ENCODE measurements around the gene IL27RA.

Gene IL27RA

DNA sequence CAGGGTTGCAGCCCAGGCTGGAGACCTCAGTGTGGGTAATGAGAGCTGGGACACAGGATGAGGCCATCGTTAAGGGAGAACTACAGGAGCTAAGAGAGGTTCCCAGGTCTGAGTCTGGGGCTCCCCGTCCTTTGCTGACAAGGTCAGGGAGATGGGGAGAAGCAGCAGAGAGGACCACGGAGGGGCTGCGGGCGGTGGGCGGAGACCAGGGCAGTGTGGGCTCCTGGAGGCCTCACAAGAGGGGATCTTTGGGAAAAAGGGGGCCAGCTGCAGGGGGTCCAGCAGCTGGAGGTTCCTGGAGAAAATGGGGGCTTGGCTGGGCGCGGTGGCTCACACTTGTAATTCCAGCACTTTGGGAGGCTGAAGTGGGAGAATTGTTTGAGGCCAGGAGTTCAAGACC is 41.5 kb upstream of the IL27RA start:
- TF ChIP-seq, protein P1, sequence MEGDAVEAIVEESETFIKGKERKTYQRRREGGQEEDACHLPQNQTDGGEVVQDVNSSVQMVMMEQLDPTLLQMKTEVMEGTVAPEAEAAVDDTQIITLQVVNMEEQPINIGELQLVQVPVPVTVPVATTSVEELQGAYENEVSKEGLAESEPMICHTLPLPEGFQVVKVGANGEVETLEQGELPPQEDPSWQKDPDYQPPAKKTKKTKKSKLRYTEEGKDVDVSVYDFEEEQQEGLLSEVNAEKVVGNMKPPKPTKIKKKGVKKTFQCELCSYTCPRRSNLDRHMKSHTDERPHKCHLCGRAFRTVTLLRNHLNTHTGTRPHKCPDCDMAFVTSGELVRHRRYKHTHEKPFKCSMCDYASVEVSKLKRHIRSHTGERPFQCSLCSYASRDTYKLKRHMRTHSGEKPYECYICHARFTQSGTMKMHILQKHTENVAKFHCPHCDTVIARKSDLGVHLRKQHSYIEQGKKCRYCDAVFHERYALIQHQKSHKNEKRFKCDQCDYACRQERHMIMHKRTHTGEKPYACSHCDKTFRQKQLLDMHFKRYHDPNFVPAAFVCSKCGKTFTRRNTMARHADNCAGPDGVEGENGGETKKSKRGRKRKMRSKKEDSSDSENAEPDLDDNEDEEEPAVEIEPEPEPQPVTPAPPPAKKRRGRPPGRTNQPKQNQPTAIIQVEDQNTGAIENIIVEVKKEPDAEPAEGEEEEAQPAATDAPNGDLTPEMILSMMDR (conservative IDR thresholded peaks at IDR 0.05; ENCODE audit: low read depth): no peak
- ChIA-PET POLR2A (ENCODE audit: low non-redundant PET) (interaction anchor here (0.6 kb wide), 1 partner anchor 131 kb away, joined by 3 read pairs; no protein-coding TSS in a partner anchor), CTCF (interaction anchor here (0.6 kb wide), 1 partner anchor 46 kb away, joined by 4 read pairs; no protein-coding TSS in a partner anchor)
- DNase-seq (ENCODE audit: low spot score): no peak
- peak overlapping the region; percentile 14; the same call in 1 of the 2 replicates for H3K27ac ChIP-seq

DNA sequence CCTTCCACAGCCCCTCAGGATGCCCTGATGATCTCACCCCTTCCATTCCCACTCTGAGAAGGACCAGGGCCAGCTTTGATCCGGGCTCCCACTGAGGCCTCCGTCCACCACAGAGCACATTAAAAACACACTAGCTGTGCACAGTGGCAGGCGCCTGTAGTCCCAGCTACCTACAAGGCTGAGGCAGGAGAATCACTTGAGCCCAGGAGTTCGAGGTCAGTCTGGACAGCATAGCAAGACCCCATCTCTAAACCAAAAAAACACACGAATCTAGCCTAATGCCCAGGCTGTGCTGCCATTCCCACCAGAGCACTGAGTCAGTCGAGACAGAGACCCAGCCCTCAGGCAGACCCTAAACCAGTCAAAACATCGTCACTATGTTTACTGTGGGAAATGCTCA is 39.5 kb upstream of the IL27RA start:
- DNase-seq (ENCODE audit: low spot score): no peak
- ChIA-PET POLR2A (ENCODE audit: low non-redundant PET) (no interaction called here), CTCF (interaction anchor here (0.6 kb wide), 1 partner anchor 191 kb away, joined by 3 read pairs; no protein-coding TSS in a partner anchor)
- H3K27ac ChIP-seq: no peak overlapping the region; the same call in 1 of the 2 replicates
- TF ChIP-seq, protein P1 (conservative IDR thresholded peaks at IDR 0.05; ENCODE audit: low read depth): no peak

DNA sequence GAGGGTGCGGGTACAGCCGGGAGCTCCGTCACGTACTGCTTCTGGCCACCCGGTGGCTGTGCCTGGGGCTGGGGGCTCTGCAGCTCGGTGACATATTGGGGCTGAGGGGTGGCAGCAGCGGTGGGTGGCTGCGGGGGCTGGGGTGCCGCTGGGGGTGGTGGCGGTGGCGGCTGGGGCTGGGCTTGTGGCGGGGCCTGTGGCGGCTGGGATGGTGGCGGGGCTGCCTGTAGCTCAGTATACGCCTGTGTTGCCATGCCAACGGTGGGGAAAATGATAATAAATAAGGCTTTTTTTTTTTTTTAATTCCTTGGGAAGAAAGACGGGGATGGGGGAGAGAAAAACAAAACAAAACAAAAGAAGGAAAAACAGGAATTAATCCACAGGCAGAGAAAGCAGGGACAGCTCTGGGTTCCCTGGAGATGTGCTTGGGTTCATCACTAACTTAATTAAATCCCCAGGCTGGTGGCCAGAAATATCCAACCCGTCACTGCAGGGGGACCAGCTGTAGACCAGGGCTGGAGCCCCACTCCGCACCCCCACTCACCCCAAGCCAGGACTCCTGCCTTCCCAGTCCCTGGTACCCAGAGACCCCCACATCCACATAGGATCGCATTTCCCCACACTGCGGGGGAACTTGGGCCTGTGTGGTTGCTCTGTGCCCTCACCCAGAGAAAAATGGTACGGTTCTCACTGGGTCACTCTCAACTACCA is 37.8 kb upstream of the IL27RA start:
- DNase-seq (ENCODE audit: low spot score): no peak
- TF ChIP-seq, protein P1 (conservative IDR thresholded peaks at IDR 0.05; ENCODE audit: low read depth): no peak
- ChIA-PET POLR2A (ENCODE audit: low non-redundant PET) (interaction anchor here (0.5 kb wide), 1 partner anchor 20 kb away, joined by 3 read pairs; no protein-coding TSS in a partner anchor), CTCF (interaction anchor here (0.5 kb wide), 1 partner anchor 144 kb away, joined by 7 read pairs; no protein-coding TSS in a partner anchor)
- peak overlapping the region; percentile 19 for H3K27ac ChIP-seq

DNA sequence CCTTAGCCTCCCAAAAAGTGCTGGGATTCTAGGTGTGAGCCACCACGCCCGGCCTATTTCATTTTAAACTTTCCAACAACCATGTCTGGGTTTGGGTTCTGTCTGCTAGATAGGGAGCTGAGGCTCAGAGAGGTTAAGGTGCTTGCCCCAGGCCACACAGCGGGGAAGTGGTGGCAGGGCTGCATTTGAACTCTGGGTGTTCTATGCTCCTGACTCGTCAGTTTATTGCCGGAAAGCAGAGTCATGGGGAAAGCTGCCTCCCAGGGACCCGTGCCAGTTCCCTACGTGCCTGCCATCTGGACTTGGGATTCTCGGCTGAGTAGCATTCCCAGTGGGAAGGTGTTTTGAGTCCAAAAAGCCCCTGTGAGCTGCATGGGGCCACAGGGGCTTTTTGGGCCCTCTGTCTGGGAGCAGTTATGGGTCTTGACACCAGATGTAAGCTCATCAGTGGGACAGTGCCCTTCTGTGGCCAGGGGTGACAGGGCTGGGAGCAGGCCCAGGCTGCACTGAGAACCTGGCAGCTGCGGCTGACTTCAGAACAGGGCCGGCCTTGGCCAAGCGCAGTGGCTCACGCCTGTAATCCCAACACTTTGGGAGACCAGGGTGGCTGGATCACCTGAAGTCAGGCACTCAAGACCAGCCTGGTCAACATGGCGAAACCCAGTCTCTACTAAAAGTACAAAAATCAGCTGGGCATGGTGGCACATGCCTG is 36.4 kb upstream of the IL27RA start:
- DNase-seq (ENCODE audit: low spot score): no peak
- H3K27ac ChIP-seq: peak overlapping the region; percentile 45
- CTCF ChIA-PET: interaction anchor here (0.7 kb wide), 1 partner anchor 27 kb away, joined by 3 read pairs; no protein-coding TSS in a partner anchor
- TF ChIP-seq, protein P1 (conservative IDR thresholded peaks at IDR 0.05; ENCODE audit: low read depth): no peak
- POLR2A ChIA-PET (ENCODE audit: low non-redundant PET): interaction anchor here (0.6 kb wide), 1 partner anchor 423 kb away, joined by 3 read pairs; no protein-coding TSS in a partner anchor

DNA sequence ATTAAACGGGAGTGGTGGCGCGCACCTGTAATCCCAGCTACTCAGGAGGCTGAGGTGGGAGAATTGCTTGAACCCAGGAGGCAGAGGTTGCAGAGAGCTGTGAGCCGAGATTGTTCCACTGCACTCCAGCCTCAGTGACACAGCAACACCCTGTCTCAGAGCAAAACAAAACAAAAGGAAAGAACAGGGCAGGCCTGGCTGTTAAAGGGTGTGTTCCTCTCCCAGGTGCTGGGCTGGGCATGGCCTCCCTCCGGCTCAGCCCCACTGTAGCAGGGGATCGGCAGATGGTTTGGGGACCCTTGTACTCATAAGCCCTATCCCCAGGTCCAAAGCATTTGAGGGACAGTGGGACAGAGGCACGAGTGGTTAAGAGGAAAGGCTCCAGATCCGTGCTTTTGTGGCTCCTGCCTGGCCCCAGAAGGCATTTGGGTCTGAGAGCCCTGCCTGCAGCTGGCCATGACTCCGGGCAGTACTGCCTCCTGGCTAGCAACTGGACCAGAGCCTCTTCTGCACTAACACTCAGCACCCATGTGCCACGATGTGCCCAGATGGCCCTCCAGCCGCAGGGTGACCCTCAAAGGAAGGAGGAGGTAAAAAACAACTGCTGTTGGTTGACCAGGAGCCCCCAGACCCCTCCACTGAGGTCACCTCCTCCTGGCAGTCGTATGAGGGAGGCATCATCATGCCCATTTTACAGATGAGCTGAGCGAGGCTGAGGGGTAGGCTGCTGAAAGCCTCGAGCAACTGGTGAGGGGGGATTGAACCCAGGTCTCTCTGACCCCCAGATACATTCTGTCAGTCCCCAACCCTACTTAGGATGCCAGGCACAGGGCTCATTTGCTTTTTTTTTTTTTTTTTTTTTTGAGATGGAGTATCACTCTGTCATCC is 35.4 kb upstream of the IL27RA start:
- no peak for DNase-seq (ENCODE audit: low spot score)
- POLR2A ChIA-PET (ENCODE audit: low non-redundant PET): no interaction called here

More for the DNA sequence above, 35.4 kb upstream of the IL27RA start:
- H3K27ac ChIP-seq: peak overlapping the region; percentile 45
- CTCF ChIA-PET: no interaction called here
- TF ChIP-seq, protein P1 (conservative IDR thresholded peaks at IDR 0.05; ENCODE audit: low read depth): no peak

Data from RWPE1 (cell line).